Measurements from ENCODE around the gene GAMT.

DNA sequence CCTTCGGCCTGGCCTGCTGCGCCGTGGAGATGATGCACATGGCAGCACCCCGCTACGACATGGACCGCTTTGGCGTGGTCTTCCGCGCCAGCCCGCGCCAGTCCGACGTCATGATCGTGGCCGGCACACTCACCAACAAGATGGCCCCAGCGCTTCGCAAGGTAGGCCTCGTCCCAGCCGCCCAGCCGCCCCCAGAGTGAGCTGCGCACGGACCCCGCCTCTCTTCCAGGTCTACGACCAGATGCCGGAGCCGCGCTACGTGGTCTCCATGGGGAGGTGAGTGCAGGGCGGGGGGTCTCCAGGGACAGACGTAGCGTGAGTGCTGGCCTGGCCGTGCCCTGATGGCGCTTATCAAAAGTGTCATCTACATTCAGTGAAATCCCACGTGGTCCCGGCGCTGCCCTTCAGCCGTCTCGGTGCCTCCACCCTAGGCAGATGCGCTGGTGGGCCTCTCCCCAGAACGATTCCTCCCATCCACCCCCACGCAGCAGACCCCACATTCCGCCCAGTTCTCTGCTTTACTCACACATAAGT, 10.4 kb downstream of the GAMT start:
- no peak for TF ChIP-seq FOXK2 (IDR thresholded peaks at IDR 0.05)
- TF ChIP-seq, protein P1, sequence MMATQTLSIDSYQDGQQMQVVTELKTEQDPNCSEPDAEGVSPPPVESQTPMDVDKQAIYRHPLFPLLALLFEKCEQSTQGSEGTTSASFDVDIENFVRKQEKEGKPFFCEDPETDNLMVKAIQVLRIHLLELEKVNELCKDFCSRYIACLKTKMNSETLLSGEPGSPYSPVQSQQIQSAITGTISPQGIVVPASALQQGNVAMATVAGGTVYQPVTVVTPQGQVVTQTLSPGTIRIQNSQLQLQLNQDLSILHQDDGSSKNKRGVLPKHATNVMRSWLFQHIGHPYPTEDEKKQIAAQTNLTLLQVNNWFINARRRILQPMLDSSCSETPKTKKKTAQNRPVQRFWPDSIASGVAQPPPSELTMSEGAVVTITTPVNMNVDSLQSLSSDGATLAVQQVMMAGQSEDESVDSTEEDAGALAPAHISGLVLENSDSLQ (IDR thresholded peaks at IDR 0.05) = no peak
- TF ChIP-seq L3MBTL2 (conservative IDR thresholded peaks at IDR 0.05) = no peak
- no peak for TF ChIP-seq BHLHE40 (IDR thresholded peaks at IDR 0.05; ENCODE audit: borderline replicate concordance)
- TF ChIP-seq SUZ12 (IDR thresholded peaks at IDR 0.05) = no peak
- TF ChIP-seq ARNT (IDR thresholded peaks at IDR 0.05) = no peak
- no peak for TF ChIP-seq ELF4 (IDR thresholded peaks at IDR 0.05)
- no peak for TF ChIP-seq FOXM1 (IDR thresholded peaks at IDR 0.05; ENCODE audit: borderline replicate concordance)
- TF ChIP-seq SP1 (IDR thresholded peaks at IDR 0.05) = no peak
